Cardiac septum (tissue), 1 donor: ENCODE results near the gene ID3. TPM values are rescaled to one million over a fixed set of nuclear protein-coding genes. Genes with fewer than 3 reads are reported as not detected.

Experiments
- DNase-seq: peaks from one replicate; pipeline ENCODE4 v3.0.0-alpha.2; 2020; ENCODE audit warnings: low spot score
- intact Hi-C: fragments of 100-400 bp; cut with DNase I; formaldehyde crosslinking; loops from one replicate; pipeline ENCODE4 v1.14.0; 2022
- total RNA-seq: library from RNA; stranded (reverse); fragmentation: NEBNext Ultra II Directional; extraction: Animal tissue kit (Norgen Biotek cat#: 25700); gene quantifications from one replicate; pipeline ENCODE4 v1.2.1, GENCODE V29; 2021
- donor health status: DM: no; HTN: no; CAD: no.

Gene ID3
- total RNA-seq, 1 donor from 2014 or later, result 126 TPM

- DNase-seq, result no peak
- intact Hi-C loops, result loop anchor here (2.0 to 10.0 kb wide), 2 partner anchors 35 to 107 kb away; partner anchors contain the start of gene TCEA3
These were observed 27.7 kb downstream of the ID3 start for GRCh38 chr1:23531562-23532094.

- intact Hi-C loops, result loop anchor here (2.0 to 10.0 kb wide), 2 partner anchors 34 to 106 kb away; partner anchors contain the start of gene TCEA3
- DNase-seq, result peak; percentile 93
These were observed 28.3 kb downstream of the ID3 start, which contains the start of gene E2F2 for GRCh38 chr1:23530747-23531561. Gene E2F2, minus strand, starts transcription at chr1:23531233. Its CDS starts 440 bp downstream, at chr1:23530793.

- intact Hi-C loops, result loop anchor here (2.0 to 10.0 kb wide), 2 partner anchors 33 to 105 kb away; partner anchors contain the start of gene TCEA3
- DNase-seq, result no peak
These were observed 29.1 kb downstream of the ID3 start for GRCh38 chr1:23530087-23530746.

GRCh38 chr1:23529146-23530086 is 29.9 kb downstream of the ID3 start:
- DNase-seq, result no peak
- intact Hi-C loops, result loop anchor here (2.0 to 10.0 kb wide), 2 partner anchors 33 to 105 kb away; partner anchors contain the start of gene TCEA3

GRCh38 chr1:23528250-23528978 is 30.9 kb downstream of the ID3 start:
- intact Hi-C loops, result no loop called here
- peak; percentile 94 for DNase-seq

- intact Hi-C loops, result no loop called here
- DNase-seq, result no peak
These were observed 31.4 kb downstream of the ID3 start for GRCh38 chr1:23527900-23528249.

DNA sequence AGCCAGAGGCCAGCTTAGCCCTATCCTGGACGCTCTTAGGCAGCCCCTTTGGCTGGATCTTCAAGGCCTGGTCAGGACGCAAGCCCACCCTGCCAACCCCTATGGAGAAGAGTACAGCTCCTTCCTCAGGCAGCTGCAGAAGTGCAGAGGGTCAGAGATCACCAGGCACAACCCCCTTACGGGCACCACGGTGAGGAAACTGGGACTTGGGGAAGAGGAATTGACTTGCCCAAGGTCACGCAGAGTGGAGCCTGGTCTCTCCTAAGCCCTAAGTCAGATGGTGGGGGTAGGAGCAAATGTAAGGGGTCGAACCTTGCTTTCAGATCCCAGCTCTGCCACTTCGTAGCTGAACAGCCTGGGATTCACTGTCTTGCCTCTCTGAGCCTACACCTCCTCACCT is 31.9 kb downstream of the ID3 start:
- intact Hi-C loops, result no loop called here
- no peak for DNase-seq

DNA sequence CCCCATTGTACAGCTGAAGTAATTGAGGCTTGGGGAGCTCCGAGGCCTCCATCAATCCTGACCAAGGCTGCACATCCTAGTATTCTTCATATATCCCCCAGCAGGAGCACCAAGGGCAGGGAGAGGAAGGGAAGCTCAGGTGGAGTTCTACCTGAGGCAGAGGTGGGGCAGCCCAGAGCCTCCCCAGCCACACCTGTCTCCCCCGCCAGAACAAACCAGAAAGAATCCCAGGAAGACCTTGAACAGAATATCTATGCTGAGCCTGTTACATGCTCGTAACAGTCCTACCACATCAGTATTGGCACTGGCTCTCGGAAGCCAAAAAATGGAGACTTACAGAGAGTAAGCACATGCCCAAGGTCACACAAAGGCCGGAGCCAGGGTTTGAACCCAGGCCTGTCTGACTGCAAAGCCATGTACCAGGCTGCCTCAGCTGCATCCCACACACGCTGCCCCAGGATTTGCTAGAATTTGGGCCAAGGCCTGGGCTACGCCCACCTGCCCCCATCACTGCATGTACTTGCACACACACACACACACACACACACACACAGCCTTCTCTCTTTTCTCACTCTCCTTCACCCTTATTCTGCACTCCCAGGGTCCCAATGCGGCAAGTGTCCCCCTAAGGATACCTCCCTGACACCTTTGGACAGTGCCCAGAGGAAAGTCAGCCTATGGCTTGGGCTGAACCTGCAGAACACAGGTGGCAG is 32.8 kb downstream of the ID3 start:
- DNase-seq, result no peak
- intact Hi-C loops, result no loop called here

GRCh38 chr1:23525558-23526250 is 33.6 kb downstream of the ID3 start:
- DNase-seq, result no peak
- intact Hi-C loops, result no loop called here

DNA sequence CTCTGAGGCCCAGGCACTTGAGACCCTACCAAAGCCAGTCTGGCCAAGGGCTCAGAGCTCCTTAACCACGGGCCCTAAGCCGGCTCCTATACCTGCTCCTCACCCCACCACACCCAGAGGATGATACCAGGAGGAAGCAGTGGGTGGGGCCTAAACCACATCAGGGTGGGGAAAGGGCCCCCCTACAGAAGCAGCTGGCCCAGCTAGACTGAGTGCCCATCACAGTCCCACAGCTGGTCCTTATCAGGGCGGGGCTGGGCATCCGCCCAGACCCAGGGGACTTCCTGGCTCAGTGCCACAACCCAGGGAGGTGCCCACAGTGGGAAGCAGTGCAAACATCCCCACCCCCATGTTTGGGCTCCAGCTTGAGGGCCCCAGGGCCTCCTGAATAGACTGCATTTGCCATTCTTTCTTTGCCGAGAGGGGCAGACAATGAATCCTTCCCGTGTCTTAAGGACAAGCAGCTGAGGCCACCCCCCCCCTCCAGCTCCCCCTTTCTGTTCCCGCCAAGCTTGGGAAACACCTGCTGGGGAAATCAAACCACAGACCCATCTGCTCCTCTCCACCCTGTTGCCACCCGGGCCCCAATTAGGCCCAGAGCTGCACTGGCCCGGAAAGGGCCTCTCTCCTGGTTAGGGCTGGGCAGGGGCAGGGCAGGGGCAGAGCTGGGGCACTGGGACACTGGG is 34.4 kb downstream of the ID3 start:
- intact Hi-C loops, result no loop called here
- DNase-seq, result no peak

- intact Hi-C loops, result no loop called here
- DNase-seq, result no peak
These were observed 35.1 kb downstream of the ID3 start for GRCh38 chr1:23524163-23524562.

DNA sequence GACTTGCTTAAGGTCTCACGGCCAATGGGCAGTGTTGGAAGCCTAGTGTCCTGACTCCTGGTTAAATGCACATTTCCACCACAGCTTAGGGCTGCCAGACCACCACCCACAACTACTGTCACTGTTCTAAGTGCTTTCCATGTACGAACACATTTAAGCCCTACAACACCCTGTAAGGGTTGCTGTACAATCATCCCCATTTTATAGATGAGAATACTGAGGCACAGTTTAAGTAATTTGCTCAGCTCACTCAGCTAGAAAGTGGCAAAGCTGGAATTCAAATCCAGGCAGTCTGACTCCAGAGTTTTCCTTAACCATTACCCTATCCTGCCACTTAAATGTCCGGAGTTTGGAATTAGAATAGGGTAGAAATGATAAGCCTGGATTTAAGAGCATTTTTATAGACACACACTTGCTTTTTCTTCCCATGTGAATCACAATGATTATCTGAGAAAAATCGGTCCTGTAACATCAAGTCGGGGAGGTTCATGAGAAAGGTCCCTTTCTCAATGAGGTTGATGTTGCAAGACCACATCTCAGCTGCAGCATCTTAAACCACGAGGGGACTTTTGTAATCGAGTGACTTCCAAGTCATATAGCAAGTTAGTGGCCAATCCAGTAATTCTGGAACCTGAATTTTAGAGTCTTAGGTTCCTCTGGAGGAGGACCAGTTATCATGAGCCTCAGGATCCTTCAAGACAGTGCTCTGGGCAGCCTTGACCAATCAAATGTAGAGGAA is 36.9 kb downstream of the ID3 start:
- intact Hi-C loops, result no loop called here
- no peak for DNase-seq

DNA sequence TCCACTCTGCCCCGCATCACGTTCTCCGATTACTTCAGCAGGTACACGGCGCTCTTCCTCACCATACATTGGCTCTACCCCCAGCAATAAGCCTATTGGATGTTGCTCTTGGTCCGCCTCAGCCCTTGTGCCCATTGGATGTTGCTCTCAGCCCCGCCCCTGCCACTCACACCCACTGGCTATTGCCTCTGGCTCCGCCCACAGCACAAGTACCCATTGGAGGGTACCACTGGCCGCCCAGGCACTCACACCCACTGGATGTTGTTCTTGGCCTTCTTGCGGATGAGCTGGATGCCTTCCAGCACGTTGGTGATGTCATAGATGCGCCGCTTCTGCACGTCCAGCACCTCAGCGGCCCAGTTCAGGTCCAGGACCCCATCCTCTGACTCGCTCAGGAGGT is 37.7 kb downstream of the ID3 start:
- intact Hi-C loops, result no loop called here
- no peak for DNase-seq

GRCh38 chr1:23517581-23517980 is 41.7 kb downstream of the ID3 start:
- DNase-seq, result no peak
- intact Hi-C loops, result no loop called here

DNA sequence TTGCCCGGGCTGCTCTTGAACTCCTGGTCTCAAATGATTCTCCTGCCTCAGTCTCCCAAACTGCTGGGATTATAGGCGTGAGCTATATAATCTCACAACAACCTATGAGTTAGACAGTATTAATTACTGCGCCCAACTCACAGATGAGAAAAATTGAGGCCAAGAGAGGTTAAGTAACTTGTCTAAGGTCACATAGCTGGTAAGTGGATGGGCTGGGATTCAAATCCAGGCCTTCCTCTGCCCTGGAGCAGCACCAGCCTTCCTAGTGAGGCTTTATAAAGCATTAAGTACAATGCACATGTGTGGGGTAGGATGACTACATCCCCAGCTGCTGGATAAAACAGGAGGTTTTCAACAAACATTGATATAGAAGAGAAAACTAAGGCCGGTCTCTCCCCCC is 43.4 kb downstream of the ID3 start:
- intact Hi-C loops, result no loop called here
- DNase-seq, result no peak

DNA sequence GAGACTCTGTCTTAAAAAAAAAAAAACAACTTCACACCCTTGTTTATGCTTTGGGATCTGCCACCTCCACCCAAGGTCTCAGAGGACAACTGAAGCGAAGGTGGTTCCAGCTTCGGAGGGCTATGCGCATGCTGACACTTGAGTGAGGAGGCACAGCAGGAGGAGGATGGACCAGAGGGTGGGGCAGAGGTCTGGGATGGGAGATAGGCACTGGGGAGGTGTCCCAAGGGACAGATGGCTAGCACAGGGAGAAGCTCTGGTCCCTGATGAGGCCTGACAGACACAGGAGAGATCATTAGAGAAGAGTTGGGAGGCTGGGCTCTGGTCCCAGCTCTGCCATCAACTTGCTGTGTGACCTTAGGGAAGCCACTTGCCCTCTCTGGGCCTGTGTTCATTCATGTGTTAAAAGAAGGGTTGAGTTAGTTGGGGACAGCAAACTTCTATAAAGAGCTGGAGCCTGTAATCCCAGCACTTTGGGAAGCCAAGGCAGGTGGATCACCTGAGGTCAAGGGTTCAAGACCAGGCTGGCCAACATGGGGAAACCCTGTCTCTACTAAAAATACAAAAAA is 45.1 kb downstream of the ID3 start:
- DNase-seq, result no peak
- intact Hi-C loops, result no loop called here
